Gastroesophageal sphincter (tissue), 4 donors: ENCODE measurements around the gene P3H2. TPM values are rescaled to one million over a fixed set of nuclear protein-coding genes. Genes with fewer than 3 reads are reported as not detected.

Experiments used
- ATAC-seq: fragments of 150-250 bp; one replicate; pipeline ENCODE4 v1.9.1; 2016; ENCODE audit warnings: mild to moderate bottlenecking, moderate library complexity
- H3K27ac ChIP-seq, 4 donors: fragments of 200-600 bp; sonication (generic) in 3 of 4; 1 replicate in 3 of 4; 2 replicates in 1 of 4; pipeline ENCODE4 v1.5.1; 2016 to 2019
- H3K27me3 ChIP-seq: fragments of 200-600 bp; sonication (generic); one replicate; pipeline ENCODE4 v1.5.1; 2019
- H3K36me3 ChIP-seq, 2 donors: fragments of 200-600 bp; sonication (generic); one replicate each; pipeline ENCODE4 v1.5.1; 2019; ENCODE audit warnings: control low read depth in 1 of 2
- H3K4me1 ChIP-seq, 3 donors: fragments of 200-600 bp; sonication (generic); 1 replicate in 2 of 3; 2 replicates in 1 of 3; pipeline ENCODE4 v1.5.1; 2016 to 2019; ENCODE audit warnings: control low read depth in 2 of 3
- H3K4me3 ChIP-seq, 2 donors: fragments of 200-600 bp; sonication (generic); one replicate each; pipeline ENCODE4 v1.5.1; 2019; ENCODE audit warnings: mild to moderate bottlenecking in 1 of 2, moderate library complexity in 1 of 2
- H3K9me3 ChIP-seq, 3 donors: fragments of 200-600 bp; sonication (generic); one replicate each; pipeline ENCODE4 v1.5.1; 2017 to 2019; ENCODE audit warnings: control low read depth in 2 of 3
- EP300 ChIP-seq: sonication (generic); formaldehyde crosslinking; IDR thresholded peaks from one replicate; pipeline ENCODE4 v1.6.1; 2017; ENCODE audit warnings: antibody characterized with exemption, mild to moderate bottlenecking
- POLR2A ChIP-seq, 2 donors: fragments of 450-650 bp; IDR thresholded peaks; one replicate each; pipeline ENCODE4 v1.6.1; 2017; ENCODE audit warnings: antibody characterized with exemption in 2 of 2, mild to moderate bottlenecking in 2 of 2, moderate library complexity in 1 of 2
- POLR2AphosphoS5 ChIP-seq: sonication (generic); formaldehyde crosslinking; IDR thresholded peaks from one replicate; pipeline ENCODE4 v1.6.1; 2017; ENCODE audit warnings: antibody characterized with exemption
- WGBS, 2 donors: methylation state at CpG; one replicate each; pipeline ENCODE4 v1.1.5; 2018; ENCODE audit warnings: low coverage in 1 of 2; 5-methylcytosine and 5-hydroxymethylcytosine counted together
- total RNA-seq, 4 donors: library from RNA; depleted of rRNA; stranded (reverse); fragments of >200 nt; gene quantifications; one replicate each; pipeline ENCODE4 v1.1.0, GENCODE V29; 2016
- TF ChIP-seq, protein P1 (sequence below), 4 experiments: fragments of 200-600 bp in 2 of 4; fragments of 450-650 bp in 2 of 4; sonication (generic) in 1 of 4; IDR thresholded peaks; one replicate each; pipeline ENCODE4 v1.5.1; 2017 to 2019; ENCODE audit warnings: antibody characterized with exemption in 4 of 4, mild to moderate bottlenecking in 2 of 4, moderate library complexity in 2 of 4

P3H2 gene
- total RNA-seq, 4 donors from 2014 or later = 10.6 to 55.9 (median 36.2) TPM

DNA sequence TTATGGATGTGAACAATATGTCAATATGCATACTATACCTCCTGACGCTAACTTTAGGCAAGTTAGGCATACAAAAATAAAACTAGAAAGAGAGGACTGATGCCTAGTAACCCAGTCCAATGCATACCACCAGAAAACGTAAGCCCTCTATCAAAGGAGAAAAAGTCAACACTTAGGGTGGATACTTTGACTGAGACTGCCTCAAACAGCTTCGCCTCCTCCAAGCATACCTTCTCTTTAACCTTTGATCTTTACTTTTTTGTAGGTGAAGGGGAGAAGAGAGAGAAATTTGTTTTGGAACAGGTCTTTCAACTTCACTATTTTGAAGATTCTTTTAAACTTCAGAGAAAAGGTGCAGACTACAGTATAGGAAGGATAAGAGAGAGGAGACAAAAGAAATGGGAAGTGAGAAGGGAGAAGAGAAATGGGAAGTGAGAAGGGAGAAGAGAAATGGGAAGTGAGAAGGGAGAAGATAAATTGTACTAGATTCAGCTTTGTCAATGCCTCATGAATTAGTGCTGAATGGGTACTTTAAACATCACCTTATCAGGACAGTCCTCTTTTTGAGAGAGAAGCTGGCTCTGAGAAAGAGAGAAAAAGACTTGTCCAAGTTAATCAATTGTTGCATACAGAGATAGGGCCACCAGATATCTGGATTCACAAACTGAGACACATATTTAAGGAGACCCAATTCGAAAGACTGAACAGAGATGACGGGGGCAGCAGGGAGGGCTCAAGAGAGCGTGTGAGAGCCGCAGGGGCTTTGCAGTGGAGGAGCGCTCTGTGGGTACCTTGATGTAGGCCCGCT, 1.0 kb downstream of the P3H2 start:
- peaks cover 0 to 43% (median 0%) of the 10 kb centered on the region in 3 donors for H3K4me1 ChIP-seq
- no peaks in the 10 kb centered on the region for H3K27me3 ChIP-seq
- no peaks in the 10 kb centered on the region for H3K9me3 ChIP-seq
- TF ChIP-seq POLR2A (IDR thresholded peaks at IDR 0.05) (no peak), EP300 (no peak), POLR2AphosphoS5 (no peak)
- TF ChIP-seq, protein P1, sequence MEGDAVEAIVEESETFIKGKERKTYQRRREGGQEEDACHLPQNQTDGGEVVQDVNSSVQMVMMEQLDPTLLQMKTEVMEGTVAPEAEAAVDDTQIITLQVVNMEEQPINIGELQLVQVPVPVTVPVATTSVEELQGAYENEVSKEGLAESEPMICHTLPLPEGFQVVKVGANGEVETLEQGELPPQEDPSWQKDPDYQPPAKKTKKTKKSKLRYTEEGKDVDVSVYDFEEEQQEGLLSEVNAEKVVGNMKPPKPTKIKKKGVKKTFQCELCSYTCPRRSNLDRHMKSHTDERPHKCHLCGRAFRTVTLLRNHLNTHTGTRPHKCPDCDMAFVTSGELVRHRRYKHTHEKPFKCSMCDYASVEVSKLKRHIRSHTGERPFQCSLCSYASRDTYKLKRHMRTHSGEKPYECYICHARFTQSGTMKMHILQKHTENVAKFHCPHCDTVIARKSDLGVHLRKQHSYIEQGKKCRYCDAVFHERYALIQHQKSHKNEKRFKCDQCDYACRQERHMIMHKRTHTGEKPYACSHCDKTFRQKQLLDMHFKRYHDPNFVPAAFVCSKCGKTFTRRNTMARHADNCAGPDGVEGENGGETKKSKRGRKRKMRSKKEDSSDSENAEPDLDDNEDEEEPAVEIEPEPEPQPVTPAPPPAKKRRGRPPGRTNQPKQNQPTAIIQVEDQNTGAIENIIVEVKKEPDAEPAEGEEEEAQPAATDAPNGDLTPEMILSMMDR (IDR thresholded peaks at IDR 0.05) = no peak
- no peaks in the 10 kb centered on the region for H3K36me3 ChIP-seq
- H3K27ac ChIP-seq = peak overlapping the region in 3 of 4 donors; percentile 84 to 97 (median 93)
- H3K4me3 ChIP-seq = peak overlapping the region; percentile 44 to 94
- no peak for ATAC-seq
- 24 to 32% methylated on average over 6 to 9 of the region's 9 CpGs for WGBS, 2 donors

DNA sequence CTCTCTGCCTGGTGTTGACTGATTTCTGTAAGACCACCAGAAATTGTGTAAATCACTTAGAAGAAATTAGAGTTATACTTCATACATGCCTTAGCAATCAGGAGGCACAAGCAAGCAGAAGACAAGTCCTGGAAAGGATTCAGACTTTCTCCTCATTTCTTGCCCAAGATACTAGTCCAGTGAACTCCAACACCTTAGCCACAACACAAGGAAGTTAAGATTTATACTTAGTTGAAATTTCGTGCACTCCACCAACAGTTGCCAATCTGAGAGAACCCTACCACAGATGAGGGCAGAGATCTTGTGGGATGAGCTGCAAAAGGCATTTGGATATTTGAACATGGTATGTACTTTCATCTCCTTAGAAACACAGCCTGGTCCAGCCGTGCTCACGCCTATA, 2.3 kb downstream of the P3H2 start:
- H3K27me3 ChIP-seq = no peaks in the 10 kb centered on the region
- no peak overlapping the region for H3K4me3 ChIP-seq
- no peak for TF ChIP-seq EP300
- TF ChIP-seq POLR2AphosphoS5 = no peak
- TF ChIP-seq, protein P1 (IDR thresholded peaks at IDR 0.05) = no peak
- no peak for TF ChIP-seq POLR2A (IDR thresholded peaks at IDR 0.05)
- no peaks in the 10 kb centered on the region for H3K36me3 ChIP-seq
- no peak for ATAC-seq
- WGBS, 2 donors = 50 to 93% methylated on average over 1 to 3 of the region's 3 CpGs
- peaks cover 0 to 43% (median 0%) of the 10 kb centered on the region in 3 donors for H3K4me1 ChIP-seq
- no peaks in the 10 kb centered on the region for H3K9me3 ChIP-seq
- H3K27ac ChIP-seq = no peak overlapping the region

DNA sequence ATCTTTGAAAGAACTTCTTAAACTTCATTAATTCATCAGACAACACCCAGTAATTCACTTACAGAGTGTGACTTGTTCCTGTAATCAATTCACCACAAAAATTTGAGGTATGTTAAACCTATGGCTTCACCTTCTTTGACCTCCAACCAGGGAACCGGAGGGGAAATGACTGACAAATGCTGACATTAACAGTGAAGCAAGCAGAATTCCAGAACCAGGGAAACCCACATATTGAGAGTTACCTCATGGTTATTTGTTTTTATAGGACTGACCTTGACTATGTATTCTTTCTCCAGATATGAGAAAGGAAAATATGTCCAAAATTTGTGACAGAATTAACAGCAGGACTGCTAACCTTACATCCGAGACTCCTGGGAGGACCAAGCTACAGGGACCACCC, 2.7 kb downstream of the P3H2 start:
- H3K27me3 ChIP-seq = no peaks in the 10 kb centered on the region
- peaks cover 0 to 43% (median 0%) of the 10 kb centered on the region in 3 donors for H3K4me1 ChIP-seq
- no peak overlapping the region for H3K27ac ChIP-seq
- TF ChIP-seq POLR2AphosphoS5 = no peak
- no peak for TF ChIP-seq EP300
- TF ChIP-seq, protein P1 (IDR thresholded peaks at IDR 0.05) = no peak
- TF ChIP-seq POLR2A (IDR thresholded peaks at IDR 0.05) = no peak
- WGBS, 2 donors = 73 to 83% methylated on average over 2 of the region's 2 CpGs
- no peak for ATAC-seq
- H3K4me3 ChIP-seq = no peak overlapping the region
- H3K36me3 ChIP-seq = no peaks in the 10 kb centered on the region
- H3K9me3 ChIP-seq = no peaks in the 10 kb centered on the region

DNA sequence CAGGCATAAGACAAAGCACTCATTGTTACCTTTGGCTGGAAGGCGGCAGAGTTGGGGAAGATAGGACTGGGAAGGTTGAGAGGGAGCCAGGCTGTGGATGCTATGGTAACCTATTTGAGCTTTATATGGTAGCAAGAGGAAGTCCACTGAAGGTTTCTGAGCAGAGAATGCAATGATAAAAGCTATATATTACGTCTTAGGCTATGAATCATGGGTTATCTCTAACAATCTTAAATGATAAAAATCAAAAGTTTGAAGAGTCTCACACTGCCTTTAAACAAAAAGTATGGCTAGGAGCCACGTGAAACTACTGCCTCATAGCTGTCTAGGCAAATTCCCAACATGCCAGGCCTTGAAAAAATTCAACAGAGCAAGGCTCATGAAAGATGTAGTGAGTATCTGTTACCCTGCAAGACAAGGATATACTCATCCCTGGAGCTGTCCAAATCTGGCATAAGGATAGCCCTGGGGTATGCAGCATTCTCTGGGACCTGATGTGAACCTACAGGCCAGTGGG, 4.1 kb downstream of the P3H2 start:
- WGBS, 2 donors = 65 to 84% methylated on average over 2 to 3 of the region's 3 CpGs
- Histone ChIP-seq H3K27ac (no peak overlapping the region), H3K4me3 (no peak overlapping the region), H3K4me1 (peaks cover 0 to 40% (median 0%) of the 10 kb centered on the region in 3 donors), H3K9me3 (no peaks in the 10 kb centered on the region), H3K27me3 (no peaks in the 10 kb centered on the region), H3K36me3 (no peaks in the 10 kb centered on the region)
- TF ChIP-seq POLR2AphosphoS5 = no peak
- TF ChIP-seq EP300 = no peak
- TF ChIP-seq, protein P1 (IDR thresholded peaks at IDR 0.05) = no peak
- TF ChIP-seq POLR2A (IDR thresholded peaks at IDR 0.05) = no peak
- ATAC-seq = no peak

DNA sequence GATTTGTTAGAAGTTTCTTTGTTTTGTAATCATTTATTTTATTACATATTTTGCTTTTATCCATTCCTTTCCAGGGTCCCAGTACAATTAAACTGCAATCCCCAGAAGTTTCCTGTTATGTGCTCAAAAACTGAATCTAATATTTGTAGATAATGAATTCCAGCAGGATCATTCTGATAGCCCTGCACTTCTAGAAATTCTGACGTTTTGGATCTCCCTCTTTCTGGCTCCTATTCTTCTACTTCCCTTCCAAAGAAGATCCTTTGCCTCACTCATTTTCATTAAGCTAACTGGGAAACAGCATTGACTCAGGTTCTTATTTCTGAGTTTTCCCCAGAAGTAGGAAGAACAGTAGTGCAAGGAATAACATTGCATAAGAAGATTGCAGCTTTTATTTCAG, 9.9 kb downstream of the P3H2 start:
- peaks cover 0 to 11% (median 3%) of the 10 kb centered on the region in 3 donors for H3K4me1 ChIP-seq
- no peaks in the 10 kb centered on the region for H3K27me3 ChIP-seq
- TF ChIP-seq POLR2AphosphoS5 = no peak
- no peak for TF ChIP-seq EP300
- TF ChIP-seq POLR2A (IDR thresholded peaks at IDR 0.05) = no peak
- TF ChIP-seq, protein P1 (IDR thresholded peaks at IDR 0.05) = no peak
- no peaks in the 10 kb centered on the region for H3K9me3 ChIP-seq
- H3K4me3 ChIP-seq = no peak overlapping the region
- H3K36me3 ChIP-seq = no peaks in the 10 kb centered on the region
- no peak overlapping the region for H3K27ac ChIP-seq
- WGBS, 2 donors = 13 to 21% methylated on average over 1 of the region's 1 CpG
- no peak for ATAC-seq
